ENCODE results near the gene DPY30.
A peak's percentile ranks its signal among the peaks of the same experiment; 100 is the strongest.

The DPY30 gene

GRCh38 chr2:32005371-32005976, 34.1 kb downstream of the DPY30 start:
- no peak overlapping the region for H3K4me3 ChIP-seq (ENCODE audit: insufficient read depth, low read length, poor library complexity, severe bottlenecking)
- peaks cover 2% of the 10 kb centered on the region; the same call in 1 of the 2 replicates for H3K36me3 ChIP-seq (ENCODE audit: low read length)
- H3K27ac ChIP-seq (ENCODE audit: low read depth, low read length): no peak overlapping the region
- no peaks in the 10 kb centered on the region for H3K9me3 ChIP-seq (ENCODE audit: insufficient read depth, low read length)
- peaks cover 31% of the 10 kb centered on the region; the same call in 1 of the 2 replicates for H4K20me1 ChIP-seq (ENCODE audit: low read depth, low read length)
- H3K27me3 ChIP-seq (ENCODE audit: low read length): no peaks in the 10 kb centered on the region
- H2AFZ ChIP-seq (ENCODE audit: low read depth, low read length, severe bottlenecking): no peak overlapping the region
- no peak for TF ChIP-seq CTCF (IDR thresholded peaks at IDR 0.05; ENCODE audit: insufficient read depth, low read length, poor library complexity, severe bottlenecking)
- TF ChIP-seq EZH2phosphoT487 (conservative IDR thresholded peaks at IDR 0.05; ENCODE audit: low read length): no peak
- H3K79me2 ChIP-seq (ENCODE audit: insufficient read depth, low read length): peaks cover 90% of the 10 kb centered on the region
- H3K9ac ChIP-seq (ENCODE audit: low read length): no peak overlapping the region
- no peaks in the 10 kb centered on the region for H3K9me2 ChIP-seq (replicated peaks; ENCODE audit: insufficient read depth, low read length)
- H3K4me2 ChIP-seq (ENCODE audit: low read depth, low read length, poor library complexity, severe bottlenecking): peak overlapping the region; percentile 10
- H3F3A ChIP-seq (ENCODE audit: insufficient read depth): peaks cover 8% of the 10 kb centered on the region; the same call in 1 of the 2 replicates

- Histone ChIP-seq H3K9me3 (ENCODE audit: insufficient read depth, low read length) (no peaks in the 10 kb centered on the region), H3K4me2 (ENCODE audit: low read depth, low read length, poor library complexity, severe bottlenecking) (no peak overlapping the region), H3K27ac (ENCODE audit: low read depth, low read length) (no peak overlapping the region), H2AFZ (ENCODE audit: low read depth, low read length, severe bottlenecking) (no peak overlapping the region), H3K9me2 (replicated peaks; ENCODE audit: insufficient read depth, low read length) (no peaks in the 10 kb centered on the region), H3F3A (ENCODE audit: insufficient read depth) (peaks cover 8% of the 10 kb centered on the region; the same call in 1 of the 2 replicates), H3K36me3 (ENCODE audit: low read length) (peaks cover 2% of the 10 kb centered on the region; the same call in 1 of the 2 replicates), H4K20me1 (ENCODE audit: low read depth, low read length) (peaks cover 29% of the 10 kb centered on the region; the same call in 1 of the 2 replicates), H3K79me2 (ENCODE audit: insufficient read depth, low read length) (peaks cover 97% of the 10 kb centered on the region), H3K9ac (ENCODE audit: low read length) (no peak overlapping the region), H3K27me3 (ENCODE audit: low read length) (no peaks in the 10 kb centered on the region), H3K4me3 (ENCODE audit: insufficient read depth, low read length, poor library complexity, severe bottlenecking) (no peak overlapping the region)
- TF ChIP-seq CTCF (IDR thresholded peaks at IDR 0.05; ENCODE audit: insufficient read depth, low read length, poor library complexity, severe bottlenecking): no peak
- TF ChIP-seq EZH2phosphoT487 (conservative IDR thresholded peaks at IDR 0.05; ENCODE audit: low read length): no peak
Measured at GRCh38 chr2:32003791-32004190, 35.8 kb downstream of the DPY30 start.

DNA sequence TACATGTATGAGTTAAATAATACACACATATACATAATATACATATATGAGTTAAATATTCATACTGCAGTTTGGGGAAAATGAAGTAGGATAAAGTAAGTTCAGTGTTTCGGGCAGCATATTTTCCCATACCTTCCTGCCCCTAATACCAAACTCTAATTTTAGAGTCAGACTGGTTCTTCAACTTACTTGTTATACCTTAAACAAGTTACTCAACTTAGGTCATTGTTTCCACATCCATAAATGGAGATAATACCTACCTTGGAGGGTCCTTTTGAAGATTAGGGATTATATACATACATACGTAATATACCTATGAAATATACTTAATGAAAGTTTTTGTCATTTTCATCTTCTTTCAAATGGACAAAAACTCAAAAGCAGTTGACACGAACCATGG, 37.2 kb downstream of the DPY30 start:
- Histone ChIP-seq H3K4me3 (ENCODE audit: insufficient read depth, low read length, poor library complexity, severe bottlenecking) (no peak overlapping the region), H2AFZ (ENCODE audit: low read depth, low read length, severe bottlenecking) (no peak overlapping the region), H3K27me3 (ENCODE audit: low read length) (no peaks in the 10 kb centered on the region), H3K9me3 (ENCODE audit: insufficient read depth, low read length) (no peaks in the 10 kb centered on the region), H3K9ac (ENCODE audit: low read length) (no peak overlapping the region), H3K36me3 (ENCODE audit: low read length) (peaks cover 2% of the 10 kb centered on the region; the same call in 1 of the 2 replicates), H3K27ac (ENCODE audit: low read depth, low read length) (no peak overlapping the region), H3K79me2 (ENCODE audit: insufficient read depth, low read length) (peaks cover 97% of the 10 kb centered on the region), H3F3A (ENCODE audit: insufficient read depth) (peaks cover 14% of the 10 kb centered on the region), H4K20me1 (ENCODE audit: low read depth, low read length) (peaks cover 22% of the 10 kb centered on the region; the same call in 1 of the 2 replicates), H3K9me2 (replicated peaks; ENCODE audit: insufficient read depth, low read length) (no peaks in the 10 kb centered on the region), H3K4me2 (ENCODE audit: low read depth, low read length, poor library complexity, severe bottlenecking) (no peak overlapping the region)
- no peak for TF ChIP-seq CTCF (IDR thresholded peaks at IDR 0.05; ENCODE audit: insufficient read depth, low read length, poor library complexity, severe bottlenecking)
- TF ChIP-seq EZH2phosphoT487 (conservative IDR thresholded peaks at IDR 0.05; ENCODE audit: low read length): no peak

Data from SU-DHL-6 (cell line).